Astrocyte of the hippocampus (primary cell): ENCODE measurements around the gene NRN1L.

ENCODE experiments used
- DNase-seq: peaks from one replicate; pipeline ENCODE4 v3.0.0; 2011; ENCODE audit warnings: low read depth, low spot score

The NRN1L gene

DNA sequence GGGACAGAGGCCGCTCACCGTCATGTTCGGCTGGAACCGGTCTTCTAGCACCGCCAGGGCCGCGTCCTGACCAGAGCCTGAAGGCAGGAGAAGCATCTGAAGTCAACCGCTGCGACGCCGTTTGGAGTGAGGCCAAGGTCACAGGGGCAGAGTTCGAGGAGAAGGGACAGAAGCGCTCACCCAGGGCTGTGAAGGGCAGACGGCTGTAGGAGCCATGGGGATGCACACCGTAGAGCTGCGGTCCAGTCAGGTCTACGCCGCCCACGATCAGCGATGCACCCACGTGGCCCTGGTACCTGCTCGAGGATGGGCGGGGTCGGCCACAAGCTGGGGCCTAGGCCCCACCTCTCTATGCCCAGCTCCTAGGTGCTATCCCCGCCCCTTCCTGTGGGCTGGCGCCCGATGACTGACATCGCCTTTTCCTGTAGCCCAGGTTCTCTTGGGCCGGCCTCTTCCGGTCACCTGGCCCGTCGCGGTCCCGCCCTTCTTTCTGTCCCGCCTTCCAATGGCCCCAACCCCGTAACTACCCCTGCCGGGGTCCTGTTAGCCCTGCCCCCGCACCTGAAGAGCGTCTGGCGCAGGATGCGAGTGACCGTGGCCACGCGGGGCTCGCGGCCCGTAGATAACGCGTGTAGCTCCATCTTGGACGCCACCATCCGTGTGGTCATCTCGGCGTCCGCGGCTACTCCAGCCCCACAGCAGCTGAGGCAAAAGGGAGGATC lies 50.9 kb downstream of the NRN1L start:
- peak; percentile 98 for DNase-seq
